Adrenal gland (tissue), 12 donors: ENCODE measurements around the gene OR12D2. TPM values are rescaled to one million over a fixed set of nuclear protein-coding genes. Genes with fewer than 3 reads are reported as not detected.
"Not testable (repeated sequence)": the region's sequence is repeated elsewhere in the genome, so short reads cannot be mapped to it uniquely, and the experiment has no call there.

ENCODE experiments used
- DNase-seq, 7 donors: peaks; one replicate each; pipeline ENCODE4 v3.0.0-alpha.2; 2019 to 2020
- H3K27ac ChIP-seq, 5 donors: fragments of 200-600 bp; sonication (generic) in 4 of 5; 1 replicate in 3 of 5; 2 replicates in 2 of 5; pipeline versions ENCODE4 v1.5.1 to v1.8.0; 2016 to 2020; ENCODE audit warnings: mild to moderate bottlenecking in 1 of 5
- H3K27me3 ChIP-seq: fragments of 200-600 bp; 2 replicates; pipeline ENCODE4 v1.8.0; 2021
- H3K36me3 ChIP-seq, 2 donors: fragments of 200-600 bp; replicated peaks in 1 of 2; 1 replicate in 1 of 2; 2 replicates in 1 of 2; pipeline versions ENCODE4 v1.5.1 to v1.8.0; 2018 to 2022
- H3K4me1 ChIP-seq, 2 donors: fragments of 200-600 bp; replicated peaks in 1 of 2; 1 replicate in 1 of 2; 2 replicates in 1 of 2; pipeline versions ENCODE4 v1.5.1 to v1.8.0; 2018 to 2021
- H3K4me3 ChIP-seq, 4 donors: fragments of 200-600 bp; sonication (generic) in 3 of 4; one replicate each; pipeline ENCODE4 v1.5.1; 2016 to 2018
- H3K9me3 ChIP-seq, 3 donors: fragments of 200-600 bp; sonication (generic) in 1 of 3; replicated peaks in 1 of 3; 1 replicate in 2 of 3; 2 replicates in 1 of 3; pipeline versions ENCODE4 v1.5.1 to v1.8.0; 2016 to 2021
- POLR2A ChIP-seq, 2 donors: fragments of 450-650 bp; IDR thresholded peaks; one replicate each; pipeline ENCODE4 v1.6.1; 2017; ENCODE audit warnings: antibody characterized with exemption in 2 of 2, mild to moderate bottlenecking in 2 of 2, moderate library complexity in 1 of 2
- WGBS, 4 donors: extraction: QIAGEN DNeasy Blood & Tissue Kit in 2 of 4; methylation state at CpG; one replicate each; pipeline versions ENCODE4 v1.1.5 to v1.1.7; 2013 to 2017; 5-methylcytosine and 5-hydroxymethylcytosine counted together
- intact Hi-C, 2 donors: fragments of 100-400 bp; cut with DNase I; formaldehyde crosslinking; loops; one replicate each; pipeline versions ENCODE4 v1.14.1 to v1.15.0; 2022 to 2023
- polyA plus RNA-seq, 3 donors: library from polyadenylated mRNA; stranded (reverse); fragments of 200-250 nt in 2 of 3; fragments of 350-450 nt in 1 of 3; fragmentation: Illumina TruSeq in 1 of 3; extraction: RNeasy Lipid Tissue Mini Kit (QIAGEN cat#74804) in 1 of 3; gene quantifications; one replicate each; pipeline ENCODE4 v1.2.3, GENCODE V29; 2013 to 2014
- total RNA-seq, 9 donors: library from RNA; depleted of rRNA in 4 of 9; stranded (reverse); fragments of >200 nt in 4 of 9; fragments of 120-200 nt in 1 of 9; fragmentation: NEBNext Ultra II Directional in 1 of 9; extraction: Animal tissue kit (Norgen Biotek cat#: 25700) in 1 of 9; gene quantifications; one replicate each; pipeline versions ENCODE4 v1.1.0 to v1.2.4, GENCODE V29; 2013 to 2023
- TF ChIP-seq, protein P1 (sequence below), 6 experiments: fragments of 450-650 bp in 4 of 6; fragments of 200-600 bp in 2 of 6; sonication (generic) in 1 of 6; IDR thresholded peaks; 1 replicate in 5 of 6; 2 replicates in 1 of 6; pipeline versions ENCODE4 v1.5.1 to v1.8.0; 2016 to 2021; ENCODE audit warnings: antibody characterized with exemption in 6 of 6, mild to moderate bottlenecking in 2 of 6, moderate library complexity in 1 of 6
- donor health status: healthy with polysubstance abuse.
- donor health status: Bipolar disorder and iron deficiency.
- donor health status: DM: yes; HTN: yes; CAD: no.
- donor health status: DM: no; HTN: no; CAD: no.
- donor health status: DM: no; HTN: no; CAD: no.
- donor health status: DM: yes; HTN: yes; CAD: no.

The OR12D2 gene
- total and polyA plus RNA-seq, 12 donors = not detected

DNA sequence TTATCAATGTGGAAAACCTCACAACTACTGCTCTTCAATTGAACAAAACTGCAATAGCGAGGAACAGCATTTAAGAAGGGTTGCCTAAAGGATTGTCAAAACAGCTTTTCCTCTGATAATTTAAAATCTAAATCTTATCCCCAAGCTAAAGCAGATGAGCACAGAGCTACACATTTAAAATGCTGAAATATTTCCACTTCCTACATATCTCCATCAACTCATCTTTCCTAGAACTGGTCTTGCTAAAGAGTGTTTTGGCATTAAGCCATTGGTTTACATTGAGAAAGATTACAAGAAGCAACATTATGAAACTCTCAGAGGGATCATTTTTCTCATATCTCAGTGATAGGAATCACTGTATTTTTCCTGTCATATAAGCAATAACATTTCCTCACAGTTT lies 47.3 kb downstream of the OR12D2 start:
- intact Hi-C loops = no loop called here
- no peaks in the 10 kb centered on the region for H3K4me1 ChIP-seq
- no peaks in the 10 kb centered on the region for H3K9me3 ChIP-seq
- H3K27me3 ChIP-seq = no peaks in the 10 kb centered on the region
- H3K36me3 ChIP-seq = no peaks in the 10 kb centered on the region
- TF ChIP-seq, protein P1, sequence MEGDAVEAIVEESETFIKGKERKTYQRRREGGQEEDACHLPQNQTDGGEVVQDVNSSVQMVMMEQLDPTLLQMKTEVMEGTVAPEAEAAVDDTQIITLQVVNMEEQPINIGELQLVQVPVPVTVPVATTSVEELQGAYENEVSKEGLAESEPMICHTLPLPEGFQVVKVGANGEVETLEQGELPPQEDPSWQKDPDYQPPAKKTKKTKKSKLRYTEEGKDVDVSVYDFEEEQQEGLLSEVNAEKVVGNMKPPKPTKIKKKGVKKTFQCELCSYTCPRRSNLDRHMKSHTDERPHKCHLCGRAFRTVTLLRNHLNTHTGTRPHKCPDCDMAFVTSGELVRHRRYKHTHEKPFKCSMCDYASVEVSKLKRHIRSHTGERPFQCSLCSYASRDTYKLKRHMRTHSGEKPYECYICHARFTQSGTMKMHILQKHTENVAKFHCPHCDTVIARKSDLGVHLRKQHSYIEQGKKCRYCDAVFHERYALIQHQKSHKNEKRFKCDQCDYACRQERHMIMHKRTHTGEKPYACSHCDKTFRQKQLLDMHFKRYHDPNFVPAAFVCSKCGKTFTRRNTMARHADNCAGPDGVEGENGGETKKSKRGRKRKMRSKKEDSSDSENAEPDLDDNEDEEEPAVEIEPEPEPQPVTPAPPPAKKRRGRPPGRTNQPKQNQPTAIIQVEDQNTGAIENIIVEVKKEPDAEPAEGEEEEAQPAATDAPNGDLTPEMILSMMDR (IDR thresholded peaks at IDR 0.05) = no peak
- no peak for TF ChIP-seq POLR2A (IDR thresholded peaks at IDR 0.05)
- H3K27ac ChIP-seq = no peak overlapping the region
- WGBS, 4 donors = 74 to 97% (median 75%) methylated on average over 1 of the region's 1 CpG
- no peak overlapping the region for H3K4me3 ChIP-seq
- no peak for DNase-seq

- H3K9me3 ChIP-seq, H3K4me1 ChIP-seq, H3K27ac ChIP-seq, H3K27me3 ChIP-seq, H3K4me3 ChIP-seq, intact Hi-C loops, DNase-seq, H3K36me3 ChIP-seq: not testable (repeated sequence)
- WGBS, 4 donors = 57 to 84% (median 80%) methylated on average over 1 of the region's 1 CpG
Observed at GRCh38 chr6:29444031-29444430, 48.6 kb downstream of the OR12D2 start.

Other genes with a start within 250 kb of the OR12D2 start
- gene OR2J2, start 224.7 kb upstream of the OR12D2 start, total RNA-seq = not detected
- gene OR2J2, start 224.7 kb upstream of the OR12D2 start, polyA plus RNA-seq = not detected
- not detected for gene OR14J1, start 93.9 kb upstream of the OR12D2 start, total RNA-seq
- gene OR14J1, start 93.9 kb upstream of the OR12D2 start, polyA plus RNA-seq = not detected
- gene OR5V1, start 26.8 kb upstream of the OR12D2 start, total RNA-seq = not detected
- gene OR5V1, start 26.8 kb upstream of the OR12D2 start, polyA plus RNA-seq = not detected
- gene OR12D3, start 20.3 kb upstream of the OR12D2 start, total RNA-seq = not detected
- gene OR12D3, start 20.3 kb upstream of the OR12D2 start, polyA plus RNA-seq = not detected
- gene OR12D1, start 19.3 kb downstream of the OR12D2 start, total RNA-seq = not detected
- gene OR12D1, start 19.3 kb downstream of the OR12D2 start, polyA plus RNA-seq = not detected
- gene OR10C1, start 43.7 kb downstream of the OR12D2 start, total RNA-seq = not detected
- gene OR10C1, start 43.7 kb downstream of the OR12D2 start, polyA plus RNA-seq = not detected
- gene OR11A1, start 61.4 kb downstream of the OR12D2 start, total RNA-seq = not detected
- gene OR11A1, start 61.4 kb downstream of the OR12D2 start, polyA plus RNA-seq = not detected
- gene OR2H1, start 61.5 kb downstream of the OR12D2 start, total RNA-seq = not detected
- not detected for gene OR2H1, start 61.5 kb downstream of the OR12D2 start, polyA plus RNA-seq
- not detected for gene MAS1L, start 92.3 kb downstream of the OR12D2 start, total RNA-seq
- not detected for gene MAS1L, start 92.3 kb downstream of the OR12D2 start, polyA plus RNA-seq
- 1 to 10 TPM in 1 of 9 donors, under 1 TPM in 3, not detected in 5; 0.17 to 1.2 (median 0.35) TPM for gene UBD, start 164.1 kb downstream of the OR12D2 start, total RNA-seq
- 1 to 10 TPM in 1 of 3 donors, under 1 TPM in 2; 0.77 to 2.3 (median 0.99) TPM for gene UBD, start 164.1 kb downstream of the OR12D2 start, polyA plus RNA-seq
- gene OR2H2, start 189.5 kb downstream of the OR12D2 start, total RNA-seq = not detected
- gene OR2H2, start 189.5 kb downstream of the OR12D2 start, polyA plus RNA-seq = not detected
- gene GABBR1, start 237.6 kb downstream of the OR12D2 start, total RNA-seq = 10 to 100 TPM in 7 of 9 donors, 1 to 10 TPM in 2; 6.9 to 41.4 (median 16.4) TPM
- 10 to 100 TPM; 17.0 to 68.9 (median 49.6) TPM for gene GABBR1, start 237.6 kb downstream of the OR12D2 start, polyA plus RNA-seq